K562 (cell line): ENCODE measurements around the gene SPTBN2. TPM values are rescaled to one million over a fixed set of nuclear protein-coding genes. Genes with fewer than 3 reads are reported as not detected.

Experiments
- ARID4B ChIP-seq: sonication (generic); formaldehyde crosslinking; IDR thresholded peaks from 2 replicates; pipeline ENCODE4 v1.8.0; 2022; ENCODE audit warnings: mild to moderate bottlenecking, missing genetic modification reagents
- HMG20B ChIP-seq: fragments of 250-450 bp; sonication (Bioruptor Pico); IDR thresholded peaks from 2 replicates; pipeline ENCODE4 v1.5.0; 2021; ENCODE audit warnings: mild to moderate bottlenecking
- RBM22 ChIP-seq: fragments of 200-400 bp; formaldehyde crosslinking; IDR thresholded peaks from 2 replicates; pipeline ENCODE4 v1.6.1; 2018; ENCODE audit warnings: low read length, low read depth; ENCODE audit not compliant: poor library complexity, severe bottlenecking
- STAG1 ChIP-seq: sonication (generic); formaldehyde crosslinking; IDR thresholded peaks from 2 replicates; pipeline ENCODE4 v1.5.0; 2020; ENCODE audit warnings: missing genetic modification reagents, borderline replicate concordance
- TRIM28 ChIP-seq: fragments of 450-650 bp; IDR thresholded peaks from 2 replicates; pipeline ENCODE4 v1.6.1; 2017
- U2AF1 ChIP-seq: fragments of 200-400 bp; formaldehyde crosslinking; optimal IDR thresholded peaks from 2 replicates; pipeline ENCODE3; 2017; ENCODE audit warnings: mild to moderate bottlenecking, low read depth, low read length, moderate library complexity
- ZBTB7A ChIP-seq: IDR thresholded peaks from 2 replicates; pipeline ENCODE4 v1.6.1; 2011; ENCODE audit warnings: low read depth, mild to moderate bottlenecking, low read length, moderate library complexity, borderline replicate concordance; ENCODE audit not compliant: control insufficient read depth
- ZNF408 ChIP-seq: fragments of 250-450 bp; sonication (Bioruptor Pico); IDR thresholded peaks from 2 replicates; pipeline ENCODE4 v1.4.0; 2020; ENCODE audit warnings: low read depth, mild to moderate bottlenecking, moderate library complexity
- polyA plus RNA-seq, 8 experiments: library from polyadenylated mRNA; depleted of rRNA in 4 of 8; stranded (reverse) in 5 of 8; unstranded in 3 of 8; fragments of >200 nt; fragmentation: Nextera tagmentation in 2 of 8; fragmentation: Illumina TruSeq in 1 of 8; extraction: Ambion mirVana in 2 of 8; extraction: Trizol in 1 of 8; gene quantifications; 2 replicates each; pipeline versions ENCODE4 v1.2.1 to v1.2.3, GENCODE V29; 2011 to 2014; ENCODE audit warnings: inconsistent platforms in 1 of 8, missing spikeins in 1 of 8
- total RNA-seq, 7 experiments: library from RNA; depleted of rRNA in 6 of 7; stranded (reverse); fragments of >200 nt in 6 of 7; fragmentation: Illumina TruSeq in 2 of 7; extraction: Trizol in 2 of 7; gene quantifications; 2 replicates each; pipeline versions ENCODE4 v1.2.1 to v1.2.3, GENCODE V29; 2011 to 2021; ENCODE audit warnings: low replicate concordance in 1 of 7

Gene SPTBN2
- total and polyA plus RNA-seq, 9 of the 15 experiments (the other 6 are each of a cell fraction or from before 2014, with no cell fraction given), result 0.38 to 56.5 (median 19.7) TPM

- no peak for TF ChIP-seq STAG1 (CRISPR knock-in tag)
- no peak for TF ChIP-seq ZBTB7A
- TF ChIP-seq ARID4B, result no peak
- no peak for TF ChIP-seq HMG20B (CRISPR knock-in tag)
- no peak for TF ChIP-seq ZNF408
- TF ChIP-seq RBM22, result no peak
- TF ChIP-seq TRIM28, result no peak
- TF ChIP-seq U2AF1, result no peak
Measured at GRCh38 chr11:66718320-66718971, 10.6 kb downstream of the SPTBN2 start (continued).
